ENCODE measurements around the gene ITPR2.

GRCh38 chr12:26429070-26429691, 403.8 kb downstream of the ITPR2 start:
- TF ChIP-seq USF1 (IDR thresholded peaks at IDR 0.05; ENCODE audit: borderline replicate concordance, low read depth) (no peak), MAX (IDR thresholded peaks at IDR 0.05; ENCODE audit: low read depth) (no peak)
